GM18526 (cell line): ENCODE measurements around the gene ONECUT2.

Source experiments
- POLR2A ChIP-seq: IDR thresholded peaks from 3 replicates; pipeline ENCODE4 v1.6.1; 2011; ENCODE audit not compliant: insufficient read length; ENCODE audit errors: extremely low read depth

Gene ONECUT2

GRCh38 chr18:57434536-57435494, at the start of gene ONECUT2:
TSS of gene ONECUT2 (plus strand) at chr18:57435374. CDS start at chr18:57435717, 343 bp downstream.
- TF ChIP-seq POLR2A: no peak

- TF ChIP-seq POLR2A: no peak
Measured at GRCh38 chr18:57389271-57389670, 45.9 kb upstream of the ONECUT2 start.

GRCh38 chr18:57390044-57390443, 45.1 kb upstream of the ONECUT2 start:
- no peak for TF ChIP-seq POLR2A

- no peak for TF ChIP-seq POLR2A
Measured at GRCh38 chr18:57397440-57398132, 37.6 kb upstream of the ONECUT2 start.

GRCh38 chr18:57404345-57404744, 30.8 kb upstream of the ONECUT2 start:
- TF ChIP-seq POLR2A: no peak

GRCh38 chr18:57409650-57410049, 25.5 kb upstream of the ONECUT2 start:
- no peak for TF ChIP-seq POLR2A

- TF ChIP-seq POLR2A: no peak
Measured at GRCh38 chr18:57410749-57411148, 24.4 kb upstream of the ONECUT2 start.

GRCh38 chr18:57416542-57416941, 18.6 kb upstream of the ONECUT2 start:
- TF ChIP-seq POLR2A: no peak

GRCh38 chr18:57422313-57422872, 12.8 kb upstream of the ONECUT2 start:
- TF ChIP-seq POLR2A: no peak

- no peak for TF ChIP-seq POLR2A
Measured at GRCh38 chr18:57423821-57424220, 11.4 kb upstream of the ONECUT2 start.

- no peak for TF ChIP-seq POLR2A
Measured at GRCh38 chr18:57425096-57425495, 10.1 kb upstream of the ONECUT2 start.

GRCh38 chr18:57426187-57426586, 9.0 kb upstream of the ONECUT2 start:
- TF ChIP-seq POLR2A: no peak

- no peak for TF ChIP-seq POLR2A
Measured at GRCh38 chr18:57427429-57428201, 7.6 kb upstream of the ONECUT2 start.

- no peak for TF ChIP-seq POLR2A
Measured at GRCh38 chr18:57428221-57429150, 6.7 kb upstream of the ONECUT2 start.
